A549 (cell line): Measurements from ENCODE around the gene CADM2. TPM values are rescaled to one million over a fixed set of nuclear protein-coding genes. Genes with fewer than 3 reads are reported as not detected.
A peak's percentile ranks its signal among the peaks of the same experiment; 100 is the strongest.

Experiments
- ATAC-seq, 2 experiments: fragments of 200-7000 bp in 1 of 2; fragments of >200 bp in 1 of 2; cut with Nextera tagmentation in 1 of 2; cut with Tn5 transposase in 1 of 2; 3 replicates each; pipeline versions ENCODE4 v1.8.0 to v1.9.1; 2018 to 2020; ENCODE audit warnings: mild to moderate bottlenecking in 1 of 2, moderate library complexity in 1 of 2
- CTCF ChIA-PET: fragments of 300-600 bp; sonication (Branson Sonifier 250); formaldehyde crosslinking; extraction: SDS; loops from one replicate; lab custom pipeline; 2021; ENCODE audit warnings: antibody characterized with exemption, inconsistent platforms; lab: Yijun Ruan, JAX
- POLR2A ChIA-PET: fragments of 350-600 bp; formaldehyde crosslinking; extraction: SDS; loops from one replicate; lab custom pipeline; 2021; ENCODE audit warnings: antibody characterized with exemption, inconsistent platforms; lab: Yijun Ruan, JAX
- DNase-seq, 2 experiments: peaks; one replicate each; pipeline versions ENCODE4 v3.0.0 to v3.0.0-alpha.2; 2011 to 2016; ENCODE audit warnings: low read depth in 1 of 2, low spot score in 1 of 2
- FAIRE-seq: peaks from 2 replicates; lab custom pipeline; 2011; peaks lifted over from hg19 to GRCh38; lab: Jason Lieb, UNC
- H3K27ac ChIP-seq, 2 experiments: fragments of >200 bp; sonication (Bioruptor Twin); formaldehyde crosslinking; 3 replicates each; pipeline ENCODE4 v1.5.1; 2016 to 2017
- H3K4me1 ChIP-seq: fragments of >200 bp; sonication (Bioruptor Twin); formaldehyde crosslinking; 3 replicates; pipeline ENCODE4 v1.6.1; 2016
- H3K4me2 ChIP-seq: fragments of >200 bp; sonication (Bioruptor Twin); formaldehyde crosslinking; 3 replicates; pipeline ENCODE4 v1.6.1; 2016
- H3K4me3 ChIP-seq: fragments of >200 bp; sonication (Bioruptor Twin); formaldehyde crosslinking; 3 replicates; pipeline ENCODE4 v1.5.1; 2016
- H3K9me3 ChIP-seq: fragments of >200 bp; sonication (Bioruptor Twin); formaldehyde crosslinking; 3 replicates; pipeline ENCODE4 v1.6.1; 2016
- BHLHE40 ChIP-seq: IDR thresholded peaks from 2 replicates; pipeline ENCODE4 v1.6.1; 2012; ENCODE audit warnings: low read depth, low read length, inconsistent platforms
- CBX8 ChIP-seq: fragments of 200-600 bp; sonication (generic); IDR thresholded peaks from 2 replicates; pipeline ENCODE4 v1.6.1; 2016
- CEBPB ChIP-seq, 2 experiments: fragments of >200 bp in 1 of 2; sonication (Bioruptor Twin) in 1 of 2; formaldehyde crosslinking in 1 of 2; IDR thresholded peaks; 2 replicates each; pipeline ENCODE4 v1.6.1; 2012 to 2016
- CHD2 ChIP-seq: fragments of 150-350 bp; IDR thresholded peaks from 2 replicates; pipeline ENCODE4 v1.6.1; 2014; ENCODE audit warnings: low read length; ENCODE audit not compliant: partially characterized antibody
- CHD4 ChIP-seq: fragments of 200-600 bp; sonication (generic); IDR thresholded peaks from 2 replicates; pipeline ENCODE4 v1.6.1; 2016; ENCODE audit warnings: antibody characterized with exemption, mild to moderate bottlenecking, borderline replicate concordance
- ELK1 ChIP-seq: fragments of 150-350 bp; IDR thresholded peaks from 2 replicates; pipeline ENCODE4 v1.6.1; 2014; ENCODE audit warnings: low read depth, mild to moderate bottlenecking, low read length
- EP300 ChIP-seq, 2 experiments: fragments of >200 bp; sonication (Bioruptor Twin); formaldehyde crosslinking; IDR thresholded peaks; 2 replicates in 1 of 2; 3 replicates in 1 of 2; pipeline ENCODE4 v1.6.1; 2016 to 2017
- FOSL2 ChIP-seq, 2 experiments: fragments of 450-650 bp in 1 of 2; fragments of >200 bp in 1 of 2; sonication (Bioruptor Twin) in 1 of 2; formaldehyde crosslinking; IDR thresholded peaks; 2 replicates each; pipeline versions ENCODE4 v1.5.0 to v1.6.1; 2016 to 2020; ENCODE audit warnings: mild to moderate bottlenecking in 1 of 2, moderate library complexity in 1 of 2
- FOXS1 ChIP-seq: fragments of 250-450 bp; sonication (Bioruptor Pico); IDR thresholded peaks from 2 replicates; pipeline ENCODE4 v1.5.0; 2020; ENCODE audit warnings: mild to moderate bottlenecking, moderate library complexity
- HDAC2 ChIP-seq: fragments of 200-600 bp; sonication (generic); IDR thresholded peaks from 2 replicates; pipeline ENCODE4 v1.6.1; 2016
- HOXA7 ChIP-seq: fragments of 250-450 bp; sonication (Bioruptor Pico); IDR thresholded peaks from 2 replicates; pipeline ENCODE4 v1.5.0; 2020; ENCODE audit warnings: mild to moderate bottlenecking, moderate library complexity
- HOXB13 ChIP-seq: fragments of 250-450 bp; sonication (Bioruptor Pico); IDR thresholded peaks from 2 replicates; pipeline ENCODE4 v1.5.0; 2020; ENCODE audit warnings: low read depth, mild to moderate bottlenecking, moderate library complexity
- KDM5A ChIP-seq: fragments of 200-600 bp; sonication (generic); IDR thresholded peaks from 2 replicates; pipeline ENCODE4 v1.6.1; 2016; ENCODE audit warnings: antibody characterized with exemption, mild to moderate bottlenecking
- MAFK ChIP-seq: fragments of 450-650 bp; IDR thresholded peaks from 2 replicates; pipeline ENCODE4 v1.6.1; 2014; ENCODE audit not compliant: partially characterized antibody
- MAZ ChIP-seq: fragments of 150-350 bp; IDR thresholded peaks from 2 replicates; pipeline ENCODE4 v1.6.1; 2014; ENCODE audit warnings: antibody characterized with exemption, low read depth, low read length, borderline replicate concordance
- NFE2L2 ChIP-seq: fragments of 150-350 bp; conservative IDR thresholded peaks from 2 replicates; pipeline ENCODE4 v1.6.1; 2014; ENCODE audit warnings: low read length
- RAD21 ChIP-seq, 2 experiments: fragments of >200 bp in 1 of 2; sonication (Bioruptor Twin) in 1 of 2; formaldehyde crosslinking in 1 of 2; IDR thresholded peaks in 1 of 2; conservative IDR thresholded peaks in 1 of 2; 2 replicates in 1 of 2; 3 replicates in 1 of 2; pipeline ENCODE4 v1.6.1; 2012 to 2018; ENCODE audit warnings: inconsistent platforms in 1 of 2
- RFX5 ChIP-seq: fragments of 450-650 bp; IDR thresholded peaks from 2 replicates; pipeline ENCODE4 v1.7.1; 2014; ENCODE audit warnings: antibody characterized with exemption, mild to moderate bottlenecking, moderate library complexity
- RNF2 ChIP-seq: fragments of 200-600 bp; sonication (generic); IDR thresholded peaks from 2 replicates; pipeline ENCODE4 v1.6.1; 2016; ENCODE audit warnings: low read depth, mild to moderate bottlenecking, antibody characterized with exemption, moderate library complexity, borderline replicate concordance
- TFCP2L1 ChIP-seq: fragments of 250-450 bp; sonication (Bioruptor Pico); IDR thresholded peaks from 2 replicates; pipeline ENCODE4 v1.5.0; 2021; ENCODE audit warnings: mild to moderate bottlenecking
- TP53 ChIP-seq: fragments of 250-450 bp; sonication (Bioruptor Pico); IDR thresholded peaks from 2 replicates; pipeline ENCODE4 v1.5.0; 2021; ENCODE audit warnings: mild to moderate bottlenecking, moderate library complexity
- ZFP36 ChIP-seq: fragments of 450-650 bp; IDR thresholded peaks from 2 replicates; pipeline ENCODE4 v1.6.1; 2014; ENCODE audit warnings: borderline replicate concordance; ENCODE audit not compliant: partially characterized antibody
- ZNF302 ChIP-seq: fragments of 250-450 bp; sonication (Bioruptor Pico); IDR thresholded peaks from 2 replicates; pipeline ENCODE4 v1.9.0; 2021; ENCODE audit warnings: inconsistent platforms, mild to moderate bottlenecking, moderate library complexity
- WGBS: methylation state at CpG from one replicate; pipeline ENCODE4 v1.1.6; 2017; ENCODE audit errors: missing lambda C conversion rate; 5-methylcytosine and 5-hydroxymethylcytosine counted together
- polyA plus RNA-seq, 4 experiments: library from polyadenylated mRNA; depleted of rRNA in 3 of 4; stranded (reverse); fragments of >200 nt; fragmentation: RNase III in 1 of 4; extraction: RNeasy Plus Mini Kit Qiagen cat#74134 plus additional on column Dnase treatment in 1 of 4; gene quantifications; 2 replicates in 3 of 4; 3 replicates in 1 of 4; pipeline ENCODE4 v1.2.3, GENCODE V29; 2011 to 2017
- TF ChIP-seq, protein P1 (sequence below): IDR thresholded peaks from 2 replicates; pipeline ENCODE4 v1.6.1; 2012
- TF ChIP-seq, protein P2 (sequence below): fragments of 200-600 bp; sonication (generic); IDR thresholded peaks from 2 replicates; pipeline ENCODE4 v1.6.1; 2016; ENCODE audit warnings: antibody characterized with exemption, mild to moderate bottlenecking, moderate library complexity
- TF ChIP-seq, protein P3 (sequence below): fragments of 250-450 bp; sonication (Bioruptor Pico); IDR thresholded peaks from 2 replicates; pipeline ENCODE4 v1.5.0; 2021; ENCODE audit warnings: mild to moderate bottlenecking, moderate library complexity, borderline replicate concordance

CADM2 gene
- polyA plus RNA-seq, 2 of the 4 experiments (the other 2 are of a cell fraction) = 0.05 to 0.71 TPM

DNA sequence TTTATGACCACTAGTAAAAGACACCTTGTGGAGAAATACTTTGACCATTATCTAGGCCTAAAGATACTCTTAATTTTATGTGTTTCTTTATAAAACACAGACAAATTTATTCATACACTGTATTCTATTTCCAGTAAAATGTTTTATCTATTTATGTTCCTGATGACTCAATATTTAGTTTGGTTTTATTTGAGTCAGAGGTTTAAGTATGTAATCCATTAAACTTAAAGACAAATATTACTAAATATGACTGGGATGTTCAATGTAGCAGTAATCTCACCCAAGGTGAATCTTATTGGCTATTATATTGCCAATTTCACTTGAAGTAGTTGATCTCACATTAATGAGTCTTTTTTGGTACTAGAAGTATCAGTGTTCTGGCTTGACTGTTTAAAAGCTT lies 799.7 kb downstream of the CADM2 start:
- Histone ChIP-seq H3K4me1 (no peaks in the 10 kb centered on the region), H3K27ac (no peak overlapping the region), H3K4me3 (no peak overlapping the region), H3K4me2 (no peak overlapping the region), H3K9me3 (peaks cover 6% of the 10 kb centered on the region; the same call in 1 of the 3 replicates)
- DNase-seq (no peak), FAIRE-seq (no peak), ATAC-seq (no peak)
- TF ChIP-seq ZFP36 = no peak
- no peak for TF ChIP-seq HOXB13
- no peak for TF ChIP-seq BHLHE40
- TF ChIP-seq MAZ = no peak
- ChIA-PET CTCF (no interaction called here), POLR2A (no interaction called here)

GRCh38 chr3:85760342-85760741 lies 801.6 kb downstream of the CADM2 start:
- ChIA-PET POLR2A (no interaction called here), CTCF (no interaction called here)
- Histone ChIP-seq H3K4me2 (no peak overlapping the region), H3K9me3 (peaks cover 6% of the 10 kb centered on the region; the same call in 1 of the 3 replicates), H3K27ac (no peak overlapping the region), H3K4me3 (no peak overlapping the region), H3K4me1 (no peaks in the 10 kb centered on the region)
- 12% methylated on average over 3 of the region's 3 CpGs for WGBS
- ATAC-seq (no peak), FAIRE-seq (no peak), DNase-seq (no peak)
- no peak for TF ChIP-seq FOXS1 (CRISPR knock-in tag)
- no peak for TF ChIP-seq RNF2
- TF ChIP-seq FOSL2 (IDR thresholded peaks at IDR 0.05) = no peak
- TF ChIP-seq FOSL2 (CRISPR knock-in tag; IDR thresholded peaks at IDR 0.05) = peak; percentile 30; the same call in 1 of the 2 replicates
- TF ChIP-seq CHD4 = no peak

DNA sequence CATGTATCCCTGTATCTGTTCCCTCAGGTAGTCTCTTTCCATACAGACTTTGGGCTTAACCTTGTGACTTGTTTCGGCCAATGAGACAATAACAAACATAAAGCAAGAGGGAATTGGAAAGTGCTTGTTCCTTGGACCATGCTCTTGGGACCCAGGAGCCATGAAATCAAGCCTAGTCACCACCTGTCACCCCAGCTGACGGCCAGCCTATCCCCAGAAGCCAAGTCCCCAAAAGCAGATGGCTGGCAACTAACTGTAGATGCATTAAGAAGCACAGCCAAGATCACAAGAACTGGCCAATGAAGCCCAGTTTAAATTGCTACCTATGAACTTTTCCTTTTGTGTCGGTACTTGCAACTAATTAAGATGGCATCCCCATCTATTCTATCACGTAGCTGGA lies 822.0 kb downstream of the CADM2 start:
- ChIA-PET POLR2A (no interaction called here), CTCF (no interaction called here)
- TF ChIP-seq TFCP2L1 (CRISPR knock-in tag) = no peak
- TF ChIP-seq ELK1 = no peak
- TF ChIP-seq EP300 (IDR thresholded peaks at IDR 0.05) = no peak
- TF ChIP-seq, protein P1, sequence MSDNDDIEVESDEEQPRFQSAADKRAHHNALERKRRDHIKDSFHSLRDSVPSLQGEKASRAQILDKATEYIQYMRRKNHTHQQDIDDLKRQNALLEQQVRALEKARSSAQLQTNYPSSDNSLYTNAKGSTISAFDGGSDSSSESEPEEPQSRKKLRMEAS = no peak
- no peak for TF ChIP-seq RFX5
- TF ChIP-seq HOXA7 (CRISPR knock-in tag) = no peak
- no peak for TF ChIP-seq RAD21 (conservative IDR thresholded peaks at IDR 0.05 in 1 of 2, IDR thresholded peaks at IDR 0.05 in 1 of 2)
- H3K4me3 ChIP-seq = no peak overlapping the region
- FAIRE-seq (no peak), DNase-seq (no peak), ATAC-seq (no peak)
- H3K9me3 ChIP-seq = no peaks in the 10 kb centered on the region
- WGBS = 28% methylated on average over 4 of the region's 4 CpGs
- no peaks in the 10 kb centered on the region for H3K4me1 ChIP-seq
- no peak overlapping the region for H3K27ac ChIP-seq
- no peak overlapping the region for H3K4me2 ChIP-seq

GRCh38 chr3:85781806-85782205 lies 823.0 kb downstream of the CADM2 start:
- CTCF ChIA-PET = no interaction called here
- POLR2A ChIA-PET = no interaction called here
- WGBS = 0% methylated on average over 1 of the region's 1 CpG
- Histone ChIP-seq H3K4me1 (no peaks in the 10 kb centered on the region), H3K4me3 (no peak overlapping the region), H3K27ac (no peak overlapping the region), H3K4me2 (no peak overlapping the region), H3K9me3 (no peaks in the 10 kb centered on the region)
- ATAC-seq = no peak
- DNase-seq = no peak
- no peak for FAIRE-seq
- no peak for TF ChIP-seq CHD2
- TF ChIP-seq ZFP36 = no peak
- no peak for TF ChIP-seq HDAC2
- no peak for TF ChIP-seq MAZ
- no peak for TF ChIP-seq CEBPB (IDR thresholded peaks at IDR 0.05)
- no peak for TF ChIP-seq KDM5A
- TF ChIP-seq TP53 (CRISPR knock-in tag) = no peak
- TF ChIP-seq, protein P2, sequence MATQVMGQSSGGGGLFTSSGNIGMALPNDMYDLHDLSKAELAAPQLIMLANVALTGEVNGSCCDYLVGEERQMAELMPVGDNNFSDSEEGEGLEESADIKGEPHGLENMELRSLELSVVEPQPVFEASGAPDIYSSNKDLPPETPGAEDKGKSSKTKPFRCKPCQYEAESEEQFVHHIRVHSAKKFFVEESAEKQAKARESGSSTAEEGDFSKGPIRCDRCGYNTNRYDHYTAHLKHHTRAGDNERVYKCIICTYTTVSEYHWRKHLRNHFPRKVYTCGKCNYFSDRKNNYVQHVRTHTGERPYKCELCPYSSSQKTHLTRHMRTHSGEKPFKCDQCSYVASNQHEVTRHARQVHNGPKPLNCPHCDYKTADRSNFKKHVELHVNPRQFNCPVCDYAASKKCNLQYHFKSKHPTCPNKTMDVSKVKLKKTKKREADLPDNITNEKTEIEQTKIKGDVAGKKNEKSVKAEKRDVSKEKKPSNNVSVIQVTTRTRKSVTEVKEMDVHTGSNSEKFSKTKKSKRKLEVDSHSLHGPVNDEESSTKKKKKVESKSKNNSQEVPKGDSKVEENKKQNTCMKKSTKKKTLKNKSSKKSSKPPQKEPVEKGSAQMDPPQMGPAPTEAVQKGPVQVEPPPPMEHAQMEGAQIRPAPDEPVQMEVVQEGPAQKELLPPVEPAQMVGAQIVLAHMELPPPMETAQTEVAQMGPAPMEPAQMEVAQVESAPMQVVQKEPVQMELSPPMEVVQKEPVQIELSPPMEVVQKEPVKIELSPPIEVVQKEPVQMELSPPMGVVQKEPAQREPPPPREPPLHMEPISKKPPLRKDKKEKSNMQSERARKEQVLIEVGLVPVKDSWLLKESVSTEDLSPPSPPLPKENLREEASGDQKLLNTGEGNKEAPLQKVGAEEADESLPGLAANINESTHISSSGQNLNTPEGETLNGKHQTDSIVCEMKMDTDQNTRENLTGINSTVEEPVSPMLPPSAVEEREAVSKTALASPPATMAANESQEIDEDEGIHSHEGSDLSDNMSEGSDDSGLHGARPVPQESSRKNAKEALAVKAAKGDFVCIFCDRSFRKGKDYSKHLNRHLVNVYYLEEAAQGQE = no peak
- TF ChIP-seq, protein P3, sequence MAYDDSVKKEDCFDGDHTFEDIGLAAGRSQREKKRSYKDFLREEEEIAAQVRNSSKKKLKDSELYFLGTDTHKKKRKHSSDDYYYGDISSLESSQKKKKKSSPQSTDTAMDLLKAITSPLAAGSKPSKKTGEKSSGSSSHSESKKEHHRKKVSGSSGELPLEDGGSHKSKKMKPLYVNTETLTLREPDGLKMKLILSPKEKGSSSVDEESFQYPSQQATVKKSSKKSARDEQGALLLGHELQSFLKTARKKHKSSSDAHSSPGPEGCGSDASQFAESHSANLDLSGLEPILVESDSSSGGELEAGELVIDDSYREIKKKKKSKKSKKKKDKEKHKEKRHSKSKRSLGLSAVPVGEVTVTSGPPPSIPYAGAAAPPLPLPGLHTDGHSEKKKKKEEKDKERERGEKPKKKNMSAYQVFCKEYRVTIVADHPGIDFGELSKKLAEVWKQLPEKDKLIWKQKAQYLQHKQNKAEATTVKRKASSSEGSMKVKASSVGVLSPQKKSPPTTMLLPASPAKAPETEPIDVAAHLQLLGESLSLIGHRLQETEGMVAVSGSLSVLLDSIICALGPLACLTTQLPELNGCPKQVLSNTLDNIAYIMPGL (CRISPR knock-in tag) = no peak
- TF ChIP-seq NFE2L2 = no peak
- TF ChIP-seq CBX8 = no peak
- TF ChIP-seq ZNF302 (CRISPR knock-in tag) = no peak
- TF ChIP-seq, protein P1 = no peak
- TF ChIP-seq MAFK = no peak
